Rectal smooth muscle tissue (tissue), 1 donor: ENCODE measurements around the gene PASD1.

ENCODE experiments used
- H3K27ac ChIP-seq: one replicate; pipeline ENCODE4 v1.7.0; 2013; ENCODE audit warnings: low read depth, low read length, inconsistent platforms
- H3K27me3 ChIP-seq: one replicate; pipeline ENCODE4 v1.7.0; 2013; ENCODE audit warnings: low read length; ENCODE audit not compliant: control insufficient read depth, insufficient read depth
- H3K36me3 ChIP-seq: one replicate; pipeline ENCODE4 v1.7.0; 2013; ENCODE audit warnings: low read length; ENCODE audit not compliant: control insufficient read depth, insufficient read depth
- H3K4me1 ChIP-seq: one replicate; pipeline ENCODE4 v1.7.0; 2013; ENCODE audit warnings: low read length; ENCODE audit not compliant: control insufficient read depth, insufficient read depth
- H3K4me3 ChIP-seq: one replicate; pipeline ENCODE4 v1.7.0; 2013; ENCODE audit warnings: low read length
- H3K9ac ChIP-seq: one replicate; pipeline ENCODE4 v1.7.0; 2013; ENCODE audit warnings: low read length

The PASD1 gene

DNA sequence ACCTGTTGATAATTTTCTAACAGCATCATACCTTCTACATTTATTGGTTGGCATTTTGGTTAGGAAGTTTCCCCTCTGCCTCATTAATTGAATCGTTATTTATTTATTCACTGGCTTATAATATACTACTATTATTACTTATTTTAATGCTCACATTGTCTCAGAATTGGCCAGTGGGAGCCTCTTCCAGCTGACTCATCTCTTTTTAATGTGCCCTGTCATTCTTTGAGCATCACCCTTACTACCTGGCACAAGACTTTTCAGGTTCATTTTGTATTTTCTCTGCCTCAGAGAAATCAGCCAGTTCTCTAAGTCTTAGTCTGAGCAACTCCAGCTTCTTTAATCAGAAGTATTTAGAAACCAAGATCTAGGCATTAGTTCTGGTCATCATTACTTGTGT is 71.5 kb downstream of the PASD1 start:
- no peak overlapping the region for H3K9ac ChIP-seq

GRCh38 chrX:151641564-151641963 is 78.1 kb downstream of the PASD1 start:
- H3K27me3 ChIP-seq = no peaks in the 10 kb centered on the region
- no peak overlapping the region for H3K4me3 ChIP-seq
- H3K4me1 ChIP-seq = no peaks in the 10 kb centered on the region
- no peaks in the 10 kb centered on the region for H3K36me3 ChIP-seq
- no peak overlapping the region for H3K27ac ChIP-seq
- H3K9ac ChIP-seq = no peak overlapping the region

More for the DNA sequence above, 71.5 kb downstream of the PASD1 start:
- no peaks in the 10 kb centered on the region for H3K4me1 ChIP-seq
- no peak overlapping the region for H3K4me3 ChIP-seq
- H3K27me3 ChIP-seq = no peaks in the 10 kb centered on the region
- no peak overlapping the region for H3K27ac ChIP-seq
- no peaks in the 10 kb centered on the region for H3K36me3 ChIP-seq

- no peaks in the 10 kb centered on the region for H3K4me1 ChIP-seq
- no peak overlapping the region for H3K9ac ChIP-seq
- H3K4me3 ChIP-seq = no peak overlapping the region
- H3K27me3 ChIP-seq = no peaks in the 10 kb centered on the region
- H3K27ac ChIP-seq = no peak overlapping the region
- H3K36me3 ChIP-seq = no peaks in the 10 kb centered on the region
Measured at GRCh38 chrX:151675121-151675746, 111.8 kb downstream of the PASD1 start.

GRCh38 chrX:151676196-151676595 is 112.7 kb downstream of the PASD1 start:
- H3K9ac ChIP-seq = no peak overlapping the region
- H3K36me3 ChIP-seq = no peaks in the 10 kb centered on the region
- no peaks in the 10 kb centered on the region for H3K4me1 ChIP-seq
- no peak overlapping the region for H3K27ac ChIP-seq
- H3K27me3 ChIP-seq = no peaks in the 10 kb centered on the region
- H3K4me3 ChIP-seq = no peak overlapping the region

DNA sequence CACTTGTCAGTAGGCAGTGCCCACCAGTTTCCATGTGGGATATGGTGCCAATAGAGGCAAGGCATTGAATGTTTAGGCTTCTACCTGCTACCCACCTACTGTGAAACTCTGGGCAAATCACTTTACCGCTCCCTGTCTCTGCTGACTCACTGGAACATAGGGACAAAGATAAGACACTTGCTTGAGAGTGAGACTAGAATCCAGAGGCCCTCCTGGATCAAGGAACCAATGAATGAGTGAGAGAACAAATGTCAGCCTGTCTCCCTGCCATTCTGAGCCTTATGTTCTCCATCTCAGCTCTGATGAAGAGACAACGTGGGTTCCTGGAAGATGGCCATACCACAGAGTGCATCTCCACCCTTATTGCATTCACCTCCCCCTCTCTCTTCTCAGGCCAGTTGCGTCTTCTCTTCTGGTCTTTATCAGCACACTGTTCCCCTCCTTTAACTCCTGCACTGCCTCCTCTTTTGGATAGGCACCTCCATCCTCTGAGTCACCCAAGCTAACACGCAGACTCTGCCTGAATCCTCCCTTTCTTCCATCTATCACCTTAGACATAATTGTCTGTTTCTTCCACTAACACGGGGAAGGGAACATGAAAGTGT is 116.4 kb downstream of the PASD1 start:
- H3K27ac ChIP-seq = no peak overlapping the region
- H3K4me3 ChIP-seq = no peak overlapping the region
- no peaks in the 10 kb centered on the region for H3K4me1 ChIP-seq
- no peaks in the 10 kb centered on the region for H3K36me3 ChIP-seq
- no peaks in the 10 kb centered on the region for H3K27me3 ChIP-seq
- no peak overlapping the region for H3K9ac ChIP-seq

DNA sequence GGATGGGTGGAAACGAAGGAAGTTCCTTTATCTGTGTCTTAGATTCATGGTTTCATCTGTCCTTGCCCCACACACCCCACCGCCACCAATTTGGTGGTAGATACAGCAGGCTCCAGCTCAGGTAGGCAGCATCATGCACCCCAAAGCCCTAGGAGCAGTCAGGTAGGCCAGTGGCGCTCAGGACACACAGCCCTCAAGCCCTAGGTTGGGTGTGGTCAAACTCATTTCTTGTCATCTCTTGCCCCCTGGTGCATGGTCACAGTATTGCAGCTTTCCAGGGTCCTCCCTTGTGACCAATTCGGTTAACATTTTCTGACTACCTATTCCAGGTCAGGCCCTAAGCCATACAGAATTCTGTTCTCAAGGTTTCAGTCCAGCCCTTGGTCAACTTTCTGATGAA is 117.3 kb downstream of the PASD1 start:
- H3K4me3 ChIP-seq = no peak overlapping the region
- no peak overlapping the region for H3K27ac ChIP-seq
- no peaks in the 10 kb centered on the region for H3K4me1 ChIP-seq
- H3K36me3 ChIP-seq = no peaks in the 10 kb centered on the region
- no peaks in the 10 kb centered on the region for H3K27me3 ChIP-seq
- H3K9ac ChIP-seq = no peak overlapping the region

GRCh38 chrX:151687635-151688034 is 124.2 kb downstream of the PASD1 start:
- H3K27ac ChIP-seq = no peak overlapping the region
- no peak overlapping the region for H3K9ac ChIP-seq
- H3K4me1 ChIP-seq = no peaks in the 10 kb centered on the region
- no peaks in the 10 kb centered on the region for H3K27me3 ChIP-seq
- H3K36me3 ChIP-seq = no peaks in the 10 kb centered on the region
- H3K4me3 ChIP-seq = no peak overlapping the region

GRCh38 chrX:151688695-151689094 is 125.2 kb downstream of the PASD1 start:
- no peaks in the 10 kb centered on the region for H3K4me1 ChIP-seq
- H3K4me3 ChIP-seq = no peak overlapping the region
- no peaks in the 10 kb centered on the region for H3K27me3 ChIP-seq
- no peak overlapping the region for H3K9ac ChIP-seq
- H3K36me3 ChIP-seq = no peaks in the 10 kb centered on the region
- no peak overlapping the region for H3K27ac ChIP-seq

- no peaks in the 10 kb centered on the region for H3K36me3 ChIP-seq
- H3K27ac ChIP-seq = no peak overlapping the region
- no peaks in the 10 kb centered on the region for H3K4me1 ChIP-seq
- H3K27me3 ChIP-seq = no peaks in the 10 kb centered on the region
- no peak overlapping the region for H3K4me3 ChIP-seq
- H3K9ac ChIP-seq = no peak overlapping the region
Measured at GRCh38 chrX:151692825-151693224, 129.3 kb downstream of the PASD1 start.

DNA sequence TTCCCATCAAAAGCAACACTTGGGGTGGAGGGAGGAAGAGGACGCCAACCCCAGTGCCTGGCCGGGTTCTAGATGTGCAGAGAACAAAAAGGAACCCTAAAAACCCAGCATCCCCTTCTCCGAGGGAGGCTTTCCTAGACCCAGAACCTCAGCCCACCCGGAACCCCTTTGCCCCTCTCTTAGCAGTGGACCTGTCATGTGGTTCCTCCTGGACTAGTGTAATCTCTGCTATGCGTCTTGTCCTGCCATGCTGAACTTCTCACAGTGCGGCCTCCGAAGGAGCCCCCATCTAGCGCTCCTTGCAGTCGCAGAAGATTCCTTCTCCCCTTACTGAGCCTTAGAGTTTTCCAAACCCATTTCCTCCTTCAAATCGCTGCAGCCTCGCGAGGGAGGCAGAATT is 130.6 kb downstream of the PASD1 start:
- Histone ChIP-seq H3K27me3 (no peaks in the 10 kb centered on the region), H3K36me3 (no peaks in the 10 kb centered on the region), H3K9ac (no peak overlapping the region), H3K4me3 (no peak overlapping the region), H3K4me1 (no peaks in the 10 kb centered on the region), H3K27ac (no peak overlapping the region)

DNA sequence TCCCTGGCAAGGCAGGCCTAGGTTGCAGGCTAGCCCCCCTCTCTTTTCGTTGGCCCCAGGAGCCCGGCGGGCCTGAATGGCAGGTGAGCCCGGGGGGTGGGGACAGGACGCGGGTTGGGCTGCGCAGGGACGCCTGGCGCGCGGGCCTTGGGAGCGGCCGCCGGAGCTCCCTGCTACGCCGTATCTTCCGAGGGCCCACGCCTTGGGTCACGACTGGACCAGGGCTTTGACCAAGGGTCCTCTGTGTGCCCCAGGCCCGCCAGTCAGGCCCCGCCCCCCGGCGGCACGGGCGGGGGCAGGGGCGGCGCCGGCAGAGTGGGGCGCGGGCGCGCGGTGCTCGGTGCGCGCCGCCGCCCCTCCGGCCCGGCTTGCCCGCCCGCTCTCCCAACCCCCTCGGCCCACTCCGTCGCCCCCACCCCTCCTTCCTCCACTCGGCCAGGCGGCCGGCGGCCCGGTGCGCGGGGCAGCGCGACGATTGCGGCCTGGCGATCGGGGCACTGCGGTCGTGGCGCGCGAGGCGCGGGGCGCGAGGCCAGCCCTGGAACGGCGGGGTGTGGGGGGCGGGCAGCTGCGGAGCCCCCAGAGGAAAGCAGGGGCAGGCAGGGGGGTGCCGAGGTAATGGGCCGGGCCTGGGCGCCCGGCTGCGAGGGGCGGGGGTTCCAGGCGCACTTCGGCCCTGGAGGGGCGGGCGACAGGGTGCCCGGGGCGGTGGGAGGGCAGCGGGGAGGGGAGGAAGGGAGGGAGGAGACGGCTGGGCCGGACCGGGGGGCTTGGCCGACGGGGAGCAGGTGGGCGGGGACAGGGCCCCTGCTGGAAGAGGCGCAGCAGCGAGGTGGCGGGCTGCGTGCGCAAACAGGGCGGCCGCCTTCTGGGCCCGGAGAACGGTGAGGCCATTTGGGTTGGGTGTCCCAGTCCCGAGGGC is 131.4 kb downstream of the PASD1 start, which contains the start of gene PRRG3:
TSS of gene PRRG3 (plus strand) at position 798 of the 922 bp plus-strand sequence. CDS start 3,357 bp downstream, outside the sequence.
- no peak within 1 kb of the TSS for H3K9ac ChIP-seq
- no peaks in the 10 kb centered on the region for H3K36me3 ChIP-seq
- H3K27me3 ChIP-seq = peaks cover 2% of the 10 kb centered on the region
- H3K27ac ChIP-seq = no peak within 1 kb of the TSS
- H3K4me3 ChIP-seq = no peak within 1 kb of the TSS
- no peaks in the 10 kb centered on the region for H3K4me1 ChIP-seq

DNA sequence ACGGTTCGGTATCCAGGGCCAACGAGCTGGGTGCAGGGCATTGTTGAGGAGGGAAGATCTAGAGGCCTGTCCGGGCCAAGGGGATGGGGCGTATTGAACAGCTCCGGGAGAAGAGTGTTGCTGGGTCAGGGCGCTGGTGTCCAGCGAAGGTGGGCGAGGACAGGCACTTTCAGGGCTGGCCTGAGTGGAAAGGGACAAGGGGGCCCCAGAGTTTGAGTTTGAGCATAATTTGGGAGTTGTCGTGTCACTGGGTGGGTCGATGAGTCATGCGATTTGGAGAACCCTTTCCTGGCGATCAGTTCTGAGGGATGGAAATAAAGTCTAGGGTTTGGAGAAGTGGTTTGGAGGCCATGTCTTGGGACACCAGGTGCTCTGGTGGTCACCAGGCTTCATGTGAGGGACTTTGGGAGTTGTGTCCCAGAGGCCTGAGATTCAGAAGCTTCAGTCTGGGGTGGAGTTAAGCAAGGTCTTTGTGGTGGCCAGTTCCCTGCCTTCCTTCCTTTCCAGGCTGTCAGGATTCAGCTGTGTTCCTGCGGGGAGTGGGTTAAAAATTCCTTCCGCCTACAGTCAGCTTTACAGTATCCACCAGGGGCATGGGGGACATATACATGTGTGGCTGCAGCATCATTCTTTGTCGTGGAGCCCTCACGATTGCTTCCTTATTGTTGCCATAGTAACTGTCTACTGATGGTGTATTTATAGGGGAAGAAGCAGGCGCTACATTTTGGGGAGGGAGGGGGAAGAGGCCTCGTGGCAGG is 132.3 kb downstream of the PASD1 start:
- Histone ChIP-seq H3K27ac (no peak overlapping the region), H3K36me3 (no peaks in the 10 kb centered on the region), H3K4me3 (no peak overlapping the region), H3K4me1 (no peaks in the 10 kb centered on the region), H3K9ac (no peak overlapping the region), H3K27me3 (peaks cover 5% of the 10 kb centered on the region)
